ENCODE results near the gene CCDC78. TPM values are rescaled to one million over a fixed set of nuclear protein-coding genes. Genes with fewer than 3 reads are reported as not detected.

Gene CCDC78
- total and polyA plus RNA-seq, 2 donors (not counting 3 experiments of a cell fraction or from before 2014, with no cell fraction given), result 0.50 to 1.3 TPM

- TF ChIP-seq FOS (IDR thresholded peaks at IDR 0.05; ENCODE audit: borderline replicate concordance, insufficient read depth, low read length) (no peak), MAX (IDR thresholded peaks at IDR 0.05; ENCODE audit: insufficient read depth, insufficient read length) (no peak), GATA2 (IDR thresholded peaks at IDR 0.05; ENCODE audit: insufficient read depth, insufficient read length, low read depth, low read length) (no peak), POLR2A (IDR thresholded peaks at IDR 0.05; ENCODE audit: low read depth, low read length) (no peak), EZH2 (IDR thresholded peaks at IDR 0.05; ENCODE audit: borderline replicate concordance, low read depth, low read length, severe bottlenecking) (no peak), MYC (IDR thresholded peaks at IDR 0.05; ENCODE audit: low read depth, low read length) (no peak), JUN (IDR thresholded peaks at IDR 0.05; ENCODE audit: borderline replicate concordance, insufficient read depth, insufficient read length, low read depth) (no peak), POLR2AphosphoS5 (IDR thresholded peaks at IDR 0.05; ENCODE audit: insufficient read depth, low read depth, low read length) (no peak)
- TF ChIP-seq, protein P1, sequence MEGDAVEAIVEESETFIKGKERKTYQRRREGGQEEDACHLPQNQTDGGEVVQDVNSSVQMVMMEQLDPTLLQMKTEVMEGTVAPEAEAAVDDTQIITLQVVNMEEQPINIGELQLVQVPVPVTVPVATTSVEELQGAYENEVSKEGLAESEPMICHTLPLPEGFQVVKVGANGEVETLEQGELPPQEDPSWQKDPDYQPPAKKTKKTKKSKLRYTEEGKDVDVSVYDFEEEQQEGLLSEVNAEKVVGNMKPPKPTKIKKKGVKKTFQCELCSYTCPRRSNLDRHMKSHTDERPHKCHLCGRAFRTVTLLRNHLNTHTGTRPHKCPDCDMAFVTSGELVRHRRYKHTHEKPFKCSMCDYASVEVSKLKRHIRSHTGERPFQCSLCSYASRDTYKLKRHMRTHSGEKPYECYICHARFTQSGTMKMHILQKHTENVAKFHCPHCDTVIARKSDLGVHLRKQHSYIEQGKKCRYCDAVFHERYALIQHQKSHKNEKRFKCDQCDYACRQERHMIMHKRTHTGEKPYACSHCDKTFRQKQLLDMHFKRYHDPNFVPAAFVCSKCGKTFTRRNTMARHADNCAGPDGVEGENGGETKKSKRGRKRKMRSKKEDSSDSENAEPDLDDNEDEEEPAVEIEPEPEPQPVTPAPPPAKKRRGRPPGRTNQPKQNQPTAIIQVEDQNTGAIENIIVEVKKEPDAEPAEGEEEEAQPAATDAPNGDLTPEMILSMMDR (IDR thresholded peaks at IDR 0.05; ENCODE audit: extremely low read depth in 1 of 2, insufficient read depth in 1 of 2, low read depth in 1 of 2, low read length in 2 of 2), result no peak
- peaks cover 6% of the 10 kb centered on the region for H3K79me2 ChIP-seq (ENCODE audit: control insufficient read depth, insufficient read depth, low read length)
- H3K4me2 ChIP-seq (ENCODE audit: insufficient read depth, low read length), result no peak overlapping the region
- FAIRE-seq (no peak), DNase-seq (ENCODE audit: low read depth, low spot score) (no peak)
- peaks cover under 1 to 8% of the 10 kb centered on the region in 2 experiments for H3K36me3 ChIP-seq (ENCODE audit: control insufficient read depth in 2 of 2, extremely low read depth in 1 of 2, insufficient read depth in 2 of 2, low read length in 2 of 2)
- H3K27me3 ChIP-seq (ENCODE audit: control insufficient read depth in 2 of 2, insufficient read depth in 2 of 2, low read length in 2 of 2), result no peaks in the 10 kb centered on the region
- ChIA-PET POLR2A (no interaction called here), CTCF (interaction anchor here (1.7 kb wide), 1 partner anchor 30 kb away, joined by 5 read pairs; no protein-coding TSS in a partner anchor)
- H2AFZ ChIP-seq (ENCODE audit: low read depth, low read length), result no peak overlapping the region
- no peak overlapping the region for H3K9ac ChIP-seq (replicated peaks; ENCODE audit: extremely low read depth, insufficient read depth, low read length)
- peaks cover 10% of the 10 kb centered on the region for H3K4me1 ChIP-seq (ENCODE audit: control insufficient read depth, extremely low read depth, insufficient read depth, low read length)
- H3K27ac ChIP-seq (ENCODE audit: insufficient read depth, low read depth, low read length), result no peak overlapping the region
- BruUV-seq (replicated peaks), result no TSS peak
- no peak overlapping the region for H3K4me3 ChIP-seq (replicated peaks in 1 of 3; ENCODE audit: insufficient read depth in 1 of 3, low read depth in 1 of 3, low read length in 3 of 3)
- intact Hi-C loops (cut with micrococcal nuclease) (loop anchor here (1.0 to 5.0 kb wide), 2 partner anchors 30 to 45 kb away; partner anchors contain the start of genes CHTF18 and RPUSD1), dilution Hi-C loops (cut with MboI; ENCODE audit: extremely low pct_ligation_motif_present, low sequenced_read_pairs) (no loop called here)
- H3K9me3 ChIP-seq (replicated peaks; ENCODE audit: control insufficient read depth, insufficient read depth, low read length), result no peaks in the 10 kb centered on the region
- H4K20me1 ChIP-seq (replicated peaks; ENCODE audit: control insufficient read depth, extremely low read depth, insufficient read depth, low read length), result no peaks in the 10 kb centered on the region
- H3K9me1 ChIP-seq (replicated peaks; ENCODE audit: control insufficient read depth, extremely low read depth, insufficient read depth, low read length), result no peaks in the 10 kb centered on the region
These were observed 15.9 kb upstream of the CCDC78 start for GRCh38 chr16:741986-742629.
